ENCODE data around the gene CCT8.
"Not testable (repeated sequence)": the region's sequence is repeated elsewhere in the genome, so short reads cannot be mapped to it uniquely, and the experiment has no call there.

The CCT8 gene

DNA sequence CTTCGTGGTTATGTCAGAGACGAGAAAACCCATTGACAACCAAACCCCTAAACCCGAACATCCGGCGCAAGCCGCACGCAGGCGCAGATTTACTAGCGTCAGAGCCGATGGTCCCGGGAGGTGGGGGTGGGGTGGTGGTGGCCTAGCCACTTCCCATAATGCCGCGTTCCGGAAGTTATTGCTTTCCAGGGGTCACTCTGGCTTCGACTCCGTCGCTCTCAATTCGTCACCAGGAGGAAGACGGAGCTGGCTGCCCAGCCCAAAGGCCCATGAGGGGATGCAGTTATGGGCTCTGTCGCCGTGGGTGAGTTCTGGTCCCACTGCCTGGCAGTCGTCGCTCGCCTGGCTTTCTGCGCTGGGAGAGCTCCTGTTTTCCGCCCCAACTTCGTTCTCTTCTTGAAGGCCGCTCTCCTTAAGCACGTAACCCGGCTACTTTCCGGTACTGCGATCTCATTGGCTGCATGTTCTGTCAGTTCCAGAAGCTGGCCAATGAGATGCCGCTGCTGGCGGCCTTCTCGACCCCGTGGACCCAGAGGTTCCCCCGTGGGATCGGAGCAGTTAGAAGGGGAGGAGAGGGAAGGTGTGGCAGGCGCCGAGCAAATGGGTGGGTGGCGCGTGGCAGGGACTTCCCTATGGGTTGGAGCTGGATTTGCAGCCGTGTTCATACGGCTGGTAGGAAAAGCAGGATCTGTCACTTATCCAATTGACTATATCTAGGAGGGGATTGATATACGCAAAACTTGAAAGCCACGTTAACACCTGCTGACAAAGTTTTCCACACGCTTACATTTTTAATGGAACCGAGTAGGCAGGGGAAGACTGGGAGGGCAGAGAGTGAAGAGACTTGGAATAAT, 48.7 kb downstream of the CCT8 start, which contains the start of gene USP16:
Gene USP16, plus strand, starts transcription at position 195 of the 854 bp plus-strand sequence. CDS start 3,246 bp downstream, outside the sequence.
- in situ Hi-C loops (cut with HindIII; ENCODE audit: low sequenced_read_pairs), result no loop called here

DNA sequence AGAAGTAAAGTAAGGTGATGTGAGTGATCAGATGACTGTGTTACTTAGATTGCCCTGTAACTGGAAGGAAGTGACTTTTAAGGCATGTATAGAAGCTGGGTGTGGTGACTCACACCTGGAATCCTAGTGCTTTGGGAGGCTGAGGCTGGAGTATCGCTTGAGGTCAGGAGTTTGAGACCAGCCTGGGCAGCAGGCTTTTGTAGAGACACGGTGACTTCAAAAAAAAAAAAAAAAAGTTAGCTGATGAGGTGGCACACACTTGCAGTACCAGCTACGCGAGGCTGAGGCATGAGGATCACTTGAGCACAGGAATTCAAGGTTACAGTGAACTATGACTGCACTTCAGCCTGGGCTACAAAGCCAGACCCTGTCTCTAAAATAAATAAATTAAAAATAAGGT, 51.3 kb downstream of the CCT8 start:
- in situ Hi-C loops (cut with HindIII; ENCODE audit: low sequenced_read_pairs), result no loop called here

DNA sequence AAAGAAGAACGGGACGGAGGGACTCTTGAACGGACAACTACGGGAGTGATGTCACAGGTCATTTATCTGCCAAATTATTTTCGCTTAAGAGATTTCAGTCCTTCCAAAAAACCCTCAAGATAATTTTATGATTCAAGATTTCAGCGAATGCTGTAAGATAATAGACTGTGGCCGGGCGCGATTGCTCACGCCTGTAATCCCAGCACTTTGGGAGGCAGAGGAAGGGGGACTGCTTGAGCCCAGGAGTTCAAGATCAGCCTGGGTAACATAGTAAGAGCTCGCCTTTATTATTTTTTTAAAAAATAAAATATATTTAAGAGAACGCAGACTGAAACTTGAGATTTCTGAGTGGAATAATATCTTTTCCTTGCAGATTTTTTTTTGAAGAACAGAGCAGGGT, 54.9 kb downstream of the CCT8 start:
- in situ Hi-C loops (cut with HindIII; ENCODE audit: low sequenced_read_pairs), result no loop called here

DNA sequence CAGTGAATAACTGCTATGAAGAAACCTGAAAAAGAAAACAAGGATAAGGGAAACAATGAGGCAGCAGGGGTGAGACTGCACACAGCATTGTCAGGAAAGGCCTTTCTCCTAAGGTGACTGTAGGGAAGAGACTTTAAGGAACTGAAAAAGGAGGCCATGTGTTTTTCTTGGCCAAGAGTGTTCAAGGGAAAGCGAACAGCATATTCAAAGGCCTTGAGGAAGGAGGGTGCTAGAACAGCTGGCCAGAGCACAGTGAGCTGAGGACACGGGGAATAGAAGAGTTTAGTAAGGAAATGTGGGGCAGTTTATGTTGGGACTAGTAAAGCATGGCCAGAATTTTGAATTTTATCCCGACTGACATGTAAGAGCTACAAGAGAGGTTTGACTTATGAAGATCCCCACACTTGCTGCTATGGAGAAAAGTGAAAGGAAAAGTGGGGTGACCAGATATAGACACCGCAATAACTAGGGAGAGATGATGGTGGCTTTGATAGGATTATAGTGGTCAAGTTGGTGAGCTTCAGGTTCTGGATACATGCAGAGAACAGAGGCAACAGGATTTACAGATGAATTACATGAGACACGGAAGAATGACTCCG, 55.7 kb downstream of the CCT8 start:
- in situ Hi-C loops (cut with HindIII; ENCODE audit: low sequenced_read_pairs), result no loop called here

DNA sequence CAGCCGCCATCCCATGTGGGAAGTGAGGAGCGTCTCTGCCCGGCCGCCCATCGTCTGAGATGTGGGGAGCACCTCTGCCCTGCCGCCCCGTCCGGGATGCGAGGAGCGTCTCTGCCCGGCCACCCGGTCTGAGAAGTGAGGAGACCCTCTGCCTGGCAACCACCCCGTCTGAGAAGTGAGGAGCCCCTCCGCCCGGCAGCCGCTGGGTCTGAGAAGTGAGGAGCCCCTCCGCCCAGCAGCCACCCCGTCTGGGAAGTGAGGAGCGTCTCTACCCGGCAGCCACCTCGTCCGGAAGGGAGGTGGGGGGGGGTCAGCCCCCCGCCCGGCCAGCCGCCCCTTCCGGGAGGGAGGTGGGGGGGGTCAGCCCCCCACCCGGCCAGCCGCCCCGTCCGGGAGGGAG, 62.2 kb downstream of the CCT8 start:
- in situ Hi-C loops (cut with HindIII; ENCODE audit: low sequenced_read_pairs), result not testable (repeated sequence)

DNA sequence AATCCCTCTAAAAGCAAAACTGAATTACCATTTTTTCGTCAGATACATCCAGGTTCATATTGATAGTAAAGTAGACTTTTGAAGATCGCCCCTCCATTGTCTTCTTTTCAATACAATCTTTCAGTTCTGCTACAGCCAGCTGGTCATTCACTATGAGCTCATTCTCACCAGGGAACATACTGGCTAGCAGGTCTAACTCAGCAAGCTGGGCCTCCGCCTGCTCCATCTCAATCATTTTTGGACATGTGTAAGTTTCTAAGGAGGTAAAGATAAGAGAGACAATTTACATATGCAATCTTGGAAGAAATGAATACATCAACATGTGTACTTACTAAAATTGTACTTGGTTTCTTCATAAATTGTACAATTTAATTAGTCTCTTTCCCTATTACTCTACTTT, 65.1 kb downstream of the CCT8 start:
- in situ Hi-C loops (cut with HindIII; ENCODE audit: low sequenced_read_pairs), result no loop called here

DNA sequence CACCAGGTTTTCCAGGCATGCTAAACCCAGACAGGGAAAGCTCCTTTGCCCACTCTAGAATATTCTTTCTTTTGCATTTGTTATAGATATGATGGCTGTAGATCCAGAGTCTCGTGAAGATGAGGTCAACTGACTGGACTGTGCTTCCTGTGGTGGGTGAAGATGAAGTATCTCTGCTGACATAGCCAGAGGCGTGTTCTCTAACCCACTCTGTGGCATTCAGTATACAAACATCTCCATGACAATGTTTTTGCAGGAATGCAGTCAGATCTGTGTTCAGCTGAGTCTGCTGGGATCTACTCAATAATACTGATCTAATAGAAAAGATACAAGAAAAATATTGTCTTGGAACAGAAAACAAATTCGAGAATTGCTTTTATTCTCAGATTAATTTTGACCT, 65.6 kb downstream of the CCT8 start:
- in situ Hi-C loops (cut with HindIII; ENCODE audit: low sequenced_read_pairs), result no loop called here

DNA sequence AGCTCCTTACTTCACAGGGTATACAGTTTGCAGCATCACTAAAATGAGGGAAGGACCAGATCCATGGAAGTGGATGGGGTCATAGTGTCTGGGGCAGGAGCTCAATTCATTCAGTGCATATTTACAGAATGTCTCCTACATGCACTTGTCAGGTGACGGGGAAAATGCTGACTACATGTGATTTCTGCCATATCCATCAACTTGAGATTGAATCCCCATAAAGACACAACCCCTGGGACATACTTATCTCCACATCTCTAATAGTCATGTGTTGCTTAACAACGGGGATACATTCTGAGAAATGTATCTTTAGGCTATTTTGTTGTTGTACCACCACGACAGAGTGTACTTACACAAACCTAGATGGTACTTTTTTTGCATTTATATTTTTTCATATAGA, 66.3 kb downstream of the CCT8 start:
- in situ Hi-C loops (cut with HindIII; ENCODE audit: low sequenced_read_pairs), result no loop called here
